SK-N-SH (cell line): ENCODE data around the gene GARIN1A.
"Not testable (repeated sequence)": the region's sequence is repeated elsewhere in the genome, so short reads cannot be mapped to it uniquely, and the experiment has no call there.

Source experiments
- CTCF ChIP-seq: fragments of 200-600 bp; sonication (generic); IDR thresholded peaks from 2 replicates; pipeline ENCODE4 v1.6.1; 2017; ENCODE audit warnings: antibody characterized with exemption, mild to moderate bottlenecking, moderate library complexity
- EP300 ChIP-seq, 2 experiments: IDR thresholded peaks; 2 replicates each; pipeline versions ENCODE4 v1.4.0 to v1.6.1; 2012; ENCODE audit warnings: borderline replicate concordance in 1 of 2, low read depth in 1 of 2, low read length in 1 of 2
- PBX3 ChIP-seq: IDR thresholded peaks from 2 replicates; pipeline ENCODE4; 2012
- POLR2AphosphoS5 ChIP-seq: IDR thresholded peaks from 2 replicates; pipeline ENCODE4 v1.6.1; 2012; ENCODE audit warnings: low read depth, low read length
- RCOR1 ChIP-seq: fragments of 150-350 bp; IDR thresholded peaks from 2 replicates; pipeline ENCODE4 v1.6.1; 2017; ENCODE audit warnings: antibody characterized with exemption, low read length
- YY1 ChIP-seq: IDR thresholded peaks from 2 replicates; pipeline ENCODE4 v1.4.0; 2012; ENCODE audit warnings: low read depth, mild to moderate bottlenecking

- not testable (repeated sequence) for TF ChIP-seq CTCF; YY1; RCOR1; PBX3; EP300 (IDR thresholded peaks at IDR 0.05; ENCODE audit: borderline replicate concordance in 1 of 2, low read depth in 1 of 2, low read length in 1 of 2); POLR2AphosphoS5
These were observed 17.6 kb upstream of the GARIN1A start for GRCh38 chr7:128654501-128654900.
